HG03342 (cell line): ENCODE data around the gene SGIP1.

Source experiments
- ATAC-seq: cut with Tn5 transposase; IDR thresholded peaks from one replicate; pipeline ENCODE4 v1.9.1; 2021; ENCODE audit warnings: mild to moderate bottlenecking, moderate library complexity; ENCODE audit not compliant: unreplicated experiment

The SGIP1 gene

DNA sequence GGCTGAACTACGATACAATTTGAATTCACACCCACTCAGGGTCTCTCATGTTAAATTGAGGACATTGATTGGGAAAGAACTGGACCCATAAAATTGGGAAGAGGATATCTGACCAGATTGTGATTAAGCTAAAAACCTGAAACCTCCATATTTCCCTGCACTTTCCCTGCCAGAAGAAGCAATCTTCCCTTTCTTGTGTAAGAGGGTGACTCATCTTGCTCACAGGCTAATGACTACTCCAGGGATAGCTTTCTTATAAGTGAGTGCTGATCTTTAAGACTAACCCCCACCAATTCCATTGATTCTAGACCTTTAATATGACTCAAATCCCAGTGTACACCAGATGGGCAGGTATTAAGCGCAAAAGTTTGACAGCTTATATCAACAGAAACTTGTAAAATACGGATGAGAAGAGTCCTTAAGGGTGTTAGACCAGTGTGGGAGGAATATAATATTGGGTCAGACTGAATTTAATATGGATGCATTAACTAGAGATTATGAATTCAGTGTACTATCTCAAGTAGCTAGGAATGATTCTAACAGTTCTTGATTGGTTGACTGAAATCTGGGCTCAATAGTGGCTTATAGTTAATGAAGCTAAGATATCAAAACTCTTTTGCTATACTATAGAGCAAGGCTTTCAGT is 12.1 kb upstream of the SGIP1 start:
- no peak for ATAC-seq

- ATAC-seq = no peak
Observed at GRCh38 chr1:66523562-66523961, 10.4 kb upstream of the SGIP1 start.

- ATAC-seq = no peak
Observed at GRCh38 chr1:66525086-66525485, 8.9 kb upstream of the SGIP1 start.

DNA sequence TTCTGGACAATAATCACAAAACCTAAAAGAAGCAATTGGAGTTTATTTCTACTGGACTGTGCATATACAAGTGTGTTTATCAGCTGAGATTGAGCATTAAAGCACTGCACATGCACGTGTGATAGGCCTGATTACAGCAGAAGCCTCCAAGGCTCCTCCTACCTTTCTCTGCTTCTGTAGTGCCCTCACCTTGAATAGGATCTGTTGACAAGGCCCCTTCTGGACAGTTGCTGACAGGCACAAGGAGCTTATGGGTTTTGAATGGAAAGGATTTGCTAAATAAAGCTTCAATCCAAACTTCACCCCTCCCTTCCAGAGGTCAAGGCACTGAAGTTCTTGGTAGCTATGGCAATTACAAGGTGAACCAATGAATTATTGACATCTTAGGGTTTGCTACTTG is 7.9 kb upstream of the SGIP1 start:
- ATAC-seq = no peak

- ATAC-seq = no peak
Observed at GRCh38 chr1:66526991-66527390, 7.0 kb upstream of the SGIP1 start.

- ATAC-seq = no peak
Observed at GRCh38 chr1:66527686-66528085, 6.3 kb upstream of the SGIP1 start.

GRCh38 chr1:66528580-66528979 is 5.4 kb upstream of the SGIP1 start:
- no peak for ATAC-seq

DNA sequence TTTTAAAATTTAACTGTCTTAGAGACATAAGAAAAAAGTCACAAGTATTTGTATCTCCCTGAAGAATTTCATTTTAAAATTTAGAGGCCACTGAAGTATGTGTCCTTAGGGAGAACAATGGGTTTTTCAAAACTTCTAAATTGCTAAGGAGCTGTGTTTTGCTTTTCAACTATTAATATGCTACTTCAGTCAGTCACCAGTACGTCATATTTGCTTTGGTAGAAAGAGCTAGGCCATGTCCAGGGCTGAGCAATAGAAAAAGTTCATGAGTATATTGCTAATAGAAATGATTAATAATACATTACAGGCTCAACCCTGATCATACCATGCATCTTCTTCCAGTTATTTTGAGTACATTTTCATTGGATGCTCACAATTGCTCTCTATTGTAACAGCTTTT is 1.7 kb upstream of the SGIP1 start:
- no peak for ATAC-seq

GRCh38 chr1:66532798-66533783 is 862 bp upstream of the SGIP1 start:
- ATAC-seq = no peak

DNA sequence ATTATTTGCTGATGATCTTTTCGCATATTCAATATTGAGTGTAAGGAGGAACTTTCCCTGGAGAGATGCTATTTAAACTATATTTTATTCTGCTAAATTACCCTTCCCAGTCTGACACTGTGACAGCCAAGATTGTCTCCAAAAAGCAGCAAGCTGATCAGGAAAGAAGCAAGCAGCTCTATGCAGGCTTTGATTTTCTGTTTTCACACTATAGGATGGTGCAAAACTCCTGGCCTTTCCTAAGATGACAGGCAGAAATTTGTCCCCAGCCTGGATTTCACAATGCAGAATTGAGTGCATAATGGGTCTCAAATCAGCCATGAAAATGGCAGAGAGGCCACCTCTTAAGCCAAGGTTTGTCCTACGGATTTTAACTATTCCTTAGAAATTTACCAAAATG is 1.1 kb downstream of the SGIP1 start:
- ATAC-seq = no peak

DNA sequence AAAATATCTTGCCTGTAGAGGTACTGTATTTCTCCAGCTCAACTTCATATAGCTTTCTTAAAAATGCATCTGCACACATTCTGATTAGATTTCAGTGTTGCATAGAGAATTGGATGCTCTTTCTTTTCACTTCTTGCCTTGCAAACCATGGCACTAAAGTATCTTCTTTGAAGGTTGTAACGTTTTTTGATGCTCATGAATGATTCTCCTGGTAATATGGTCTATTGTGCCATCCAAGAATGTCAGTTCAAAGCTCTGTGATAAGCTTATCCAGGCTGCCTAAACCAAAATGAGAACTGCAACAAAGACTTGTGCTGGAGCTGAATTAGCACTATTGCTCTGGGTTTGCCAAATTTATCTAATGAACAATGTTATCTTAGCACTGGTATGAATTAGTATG is 1.9 kb downstream of the SGIP1 start:
- ATAC-seq = no peak

GRCh38 chr1:66537718-66538117 is 3.8 kb downstream of the SGIP1 start:
- no peak for ATAC-seq

DNA sequence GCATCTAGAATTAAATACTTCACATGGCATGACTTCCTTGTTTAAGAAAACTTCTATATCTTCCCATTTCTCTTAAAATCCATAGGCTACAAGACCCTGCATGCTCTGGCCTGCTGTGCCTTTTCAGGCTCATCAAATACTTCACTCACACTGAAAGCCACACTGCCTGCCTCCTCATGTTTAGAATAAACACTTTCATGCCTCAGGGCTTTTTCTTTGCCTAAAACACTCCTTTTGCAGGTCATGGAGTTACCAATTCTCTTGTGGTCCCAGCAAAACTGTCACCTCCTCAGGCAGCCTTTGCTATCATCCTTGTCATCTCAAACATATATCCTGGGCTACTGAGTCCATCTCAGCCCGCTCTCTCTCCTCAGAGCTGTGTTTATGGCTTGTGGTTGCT is 5.5 kb downstream of the SGIP1 start:
- ATAC-seq = no peak

DNA sequence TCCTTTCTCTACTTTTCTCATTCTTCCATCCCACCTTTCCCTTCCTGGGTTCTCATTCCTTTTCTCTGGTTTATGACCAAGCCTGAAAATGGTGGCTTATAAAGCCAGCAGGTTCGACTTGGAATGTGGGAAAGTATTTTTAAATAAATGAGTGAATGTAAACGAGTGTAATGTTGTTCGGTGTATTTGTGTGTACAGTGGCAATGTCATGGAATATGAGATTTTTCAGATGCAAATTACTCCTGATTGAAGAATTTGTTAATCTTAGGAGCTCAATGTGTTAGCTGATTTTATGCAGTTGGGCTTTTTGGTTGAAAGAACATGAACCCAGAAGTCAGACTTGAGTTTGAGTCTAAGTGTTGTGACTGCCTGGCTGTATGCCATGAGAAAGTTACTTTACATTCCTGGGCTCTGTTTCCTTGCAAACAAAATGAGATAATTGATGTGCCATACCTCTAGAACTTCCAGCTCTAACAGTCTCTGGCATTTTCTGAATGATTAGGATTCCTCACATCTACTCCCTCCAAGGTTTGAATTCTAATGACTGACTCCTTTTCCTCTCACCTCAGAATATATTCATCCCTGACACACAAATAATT is 6.6 kb downstream of the SGIP1 start:
- no peak for ATAC-seq

GRCh38 chr1:66542314-66542713 is 8.4 kb downstream of the SGIP1 start:
- ATAC-seq = no peak

DNA sequence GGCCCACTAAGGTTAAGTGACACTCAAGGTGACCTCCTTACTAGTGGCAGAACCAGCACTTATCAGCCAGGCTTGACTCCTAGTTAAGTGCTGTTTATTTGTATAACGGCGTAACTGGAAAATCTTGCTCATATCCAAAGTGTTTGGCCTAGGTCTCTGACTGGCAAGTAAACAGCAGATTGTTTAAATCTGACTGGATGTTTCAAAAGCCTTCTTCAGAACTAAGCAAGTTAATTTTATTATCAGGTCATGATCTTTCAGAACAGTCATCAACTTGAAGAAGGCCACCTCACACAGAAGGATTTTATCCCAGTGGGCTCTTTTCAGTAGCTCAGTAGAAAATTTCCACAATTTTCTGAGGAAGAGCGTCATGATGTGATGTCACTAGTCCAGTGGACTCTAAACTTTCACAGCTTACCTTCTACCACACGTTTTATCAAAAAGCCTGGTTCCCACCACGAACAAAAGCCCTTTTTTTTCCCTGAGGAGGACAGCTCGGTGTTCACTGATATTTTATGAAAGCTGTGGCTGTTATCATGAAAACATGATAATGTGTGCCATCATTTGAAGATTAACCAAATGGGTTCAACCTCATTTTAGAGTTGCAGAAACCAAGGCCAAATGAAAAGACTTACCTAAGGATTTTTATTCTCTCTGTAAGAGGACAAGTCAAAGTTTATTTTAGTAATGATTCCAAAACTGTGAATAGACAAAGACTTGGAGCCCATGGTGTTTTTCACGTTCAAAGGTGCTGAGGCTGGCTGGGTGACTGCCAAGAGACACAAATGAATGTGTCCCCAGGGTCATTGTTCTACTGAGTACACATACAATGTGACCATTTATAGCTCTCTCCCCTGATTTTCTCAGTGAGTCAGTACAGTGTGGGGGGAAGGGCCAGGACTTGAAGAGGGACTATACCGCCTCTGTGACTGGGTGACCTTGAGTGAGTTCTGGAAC is 9.1 kb downstream of the SGIP1 start:
- no peak for ATAC-seq

- no peak for ATAC-seq
Observed at GRCh38 chr1:66546047-66546810, 12.3 kb downstream of the SGIP1 start.

DNA sequence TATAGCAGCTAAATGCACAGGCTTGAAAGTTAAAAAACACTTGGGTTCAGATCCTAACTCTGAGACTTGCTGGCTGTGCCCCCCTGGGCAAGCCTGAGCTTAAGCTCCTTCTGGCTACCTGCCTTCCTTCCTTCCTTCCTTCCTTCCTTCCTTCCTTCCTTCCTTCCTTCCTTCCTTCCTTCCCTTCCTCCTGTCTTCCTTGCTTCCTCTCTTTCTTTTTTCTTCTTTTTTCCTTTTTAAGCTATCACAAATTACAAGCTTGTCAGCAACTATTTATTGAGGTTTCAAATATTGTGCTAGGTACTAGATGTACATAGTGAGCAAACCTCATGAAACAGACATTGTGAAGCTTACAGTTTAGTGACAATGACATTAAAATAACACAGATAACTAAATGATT is 15.1 kb downstream of the SGIP1 start:
- ATAC-seq = no peak

DNA sequence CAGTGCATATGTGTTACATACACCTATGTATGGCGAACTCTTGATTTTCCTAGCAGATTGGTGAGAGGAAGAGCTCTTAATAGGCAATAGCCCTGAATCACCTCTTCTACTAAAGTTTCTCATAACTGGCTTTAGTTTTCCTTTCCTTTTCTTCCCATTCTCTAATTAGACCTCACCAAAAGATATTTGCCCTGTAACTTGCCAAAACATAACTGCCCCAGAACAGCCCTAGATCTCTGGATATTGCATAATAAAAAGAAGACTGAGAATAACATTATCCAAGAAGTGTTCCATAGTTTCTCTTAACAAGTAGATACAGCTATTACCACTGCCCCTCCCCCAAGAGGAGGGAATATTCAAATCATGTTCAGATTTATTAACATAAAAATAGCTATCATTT is 16.3 kb downstream of the SGIP1 start:
- no peak for ATAC-seq

- ATAC-seq = no peak
Observed at GRCh38 chr1:66552287-66552686, 18.3 kb downstream of the SGIP1 start.
